ENCODE measurements around the gene TENT4A.

The TENT4A gene

DNA sequence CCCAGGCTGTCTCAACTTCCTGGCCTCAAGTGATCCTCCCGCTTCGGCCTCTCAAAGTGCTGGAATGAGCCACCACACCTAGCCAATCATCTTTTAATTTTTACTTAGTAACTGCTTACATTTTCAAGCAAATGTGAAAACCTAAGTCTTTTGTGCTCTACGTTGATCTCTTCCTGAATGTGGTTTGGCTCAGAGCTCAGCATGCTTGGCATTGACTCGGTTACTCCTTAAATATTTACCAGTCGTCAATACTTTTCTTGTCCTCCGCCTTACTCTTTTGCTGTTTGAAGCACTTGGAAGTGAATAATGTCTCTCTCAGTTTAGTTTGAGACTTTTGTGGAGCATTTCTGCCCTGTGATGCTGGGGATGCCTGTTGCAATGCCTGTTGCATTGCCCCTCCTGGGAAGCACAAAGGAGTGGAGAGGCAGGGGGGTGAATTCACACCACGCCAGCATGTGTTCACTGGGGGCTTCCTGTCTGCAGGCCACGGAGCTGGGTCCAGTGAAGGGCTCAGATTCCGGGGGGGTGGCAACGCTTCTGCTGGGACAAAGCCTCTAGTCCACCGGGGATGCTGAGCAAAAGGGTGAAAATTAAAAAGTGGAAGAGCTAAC lies 13.1 kb upstream of the TENT4A start:
- no peak for DNase-seq (ENCODE audit: low read depth in 3 of 3, low spot score in 1 of 3)

DNA sequence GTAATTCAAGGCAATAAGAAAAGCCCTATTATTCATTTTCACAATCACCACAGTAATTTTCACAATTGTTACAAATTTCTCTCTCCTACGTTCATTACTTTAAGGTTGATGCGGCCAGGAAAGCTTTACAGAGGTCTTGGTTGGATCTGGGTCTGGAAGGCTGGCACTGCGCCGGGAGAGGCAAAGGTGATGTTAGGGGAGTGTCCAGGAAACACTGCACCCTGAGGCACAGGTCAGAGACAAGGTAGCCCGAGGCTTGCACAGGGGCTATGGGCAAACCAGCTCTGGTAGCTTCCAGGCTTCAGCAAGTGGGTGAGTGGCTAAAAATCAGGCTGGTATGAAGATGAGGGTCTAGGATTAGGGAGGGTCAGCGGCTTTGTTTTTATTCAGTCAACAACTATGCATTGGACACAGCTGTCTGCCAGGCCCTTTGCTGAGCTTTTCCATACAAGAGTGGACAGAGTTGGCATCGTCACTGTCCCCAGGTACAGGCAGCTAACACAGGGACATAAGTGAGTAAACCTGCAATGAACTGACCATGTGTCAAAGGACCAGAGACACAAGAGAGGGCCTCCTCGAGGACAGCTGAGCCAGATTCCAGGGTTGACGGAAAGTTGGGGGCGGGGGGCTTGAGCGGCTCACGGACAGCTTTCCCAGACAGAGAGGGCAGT lies 12.4 kb upstream of the TENT4A start:
- no peak for DNase-seq (ENCODE audit: low read depth in 3 of 3, low spot score in 1 of 3)

DNA sequence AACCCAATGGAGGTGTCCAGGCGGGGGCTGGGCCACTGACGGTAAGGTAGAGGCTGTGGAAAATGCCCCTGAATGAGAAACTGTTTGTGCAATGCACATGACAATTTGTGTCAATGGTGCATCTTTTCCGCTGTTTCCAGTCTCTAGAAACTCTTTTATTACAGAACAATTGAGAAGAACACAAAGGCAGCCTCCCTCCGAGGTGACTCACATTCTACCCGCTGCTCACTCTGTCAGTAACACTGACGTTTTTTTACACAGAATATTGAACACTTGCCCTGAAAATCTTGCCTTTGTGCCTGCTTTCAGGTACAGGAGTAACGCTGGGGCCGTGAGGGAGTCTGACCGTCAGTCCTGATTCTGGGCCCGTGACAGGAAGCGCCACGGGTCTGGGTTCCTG lies 11.7 kb upstream of the TENT4A start:
- no peak for DNase-seq (ENCODE audit: low read depth in 3 of 3, low spot score in 1 of 3)

DNA sequence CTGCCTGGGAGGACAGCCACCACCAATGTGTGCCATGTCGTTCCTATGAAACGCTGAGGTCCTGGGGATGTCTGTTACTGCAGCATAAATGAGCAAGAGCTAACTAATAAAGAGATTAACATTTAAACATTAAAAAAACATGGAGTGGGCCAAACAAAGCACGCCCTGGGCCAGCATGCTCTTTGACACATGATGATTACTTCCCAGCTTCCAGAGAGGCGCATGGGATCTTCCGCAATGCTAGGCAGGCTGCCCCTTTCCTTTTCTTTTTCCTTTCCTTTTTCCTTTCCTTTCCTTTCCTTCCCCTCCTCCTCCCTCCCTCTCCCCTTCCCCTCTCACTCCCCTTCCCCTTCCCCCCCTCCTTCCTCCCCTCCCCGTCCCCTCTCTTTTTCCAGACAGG lies 10.6 kb upstream of the TENT4A start:
- DNase-seq (ENCODE audit: low read depth in 3 of 3, low spot score in 1 of 3), result no peak

DNA sequence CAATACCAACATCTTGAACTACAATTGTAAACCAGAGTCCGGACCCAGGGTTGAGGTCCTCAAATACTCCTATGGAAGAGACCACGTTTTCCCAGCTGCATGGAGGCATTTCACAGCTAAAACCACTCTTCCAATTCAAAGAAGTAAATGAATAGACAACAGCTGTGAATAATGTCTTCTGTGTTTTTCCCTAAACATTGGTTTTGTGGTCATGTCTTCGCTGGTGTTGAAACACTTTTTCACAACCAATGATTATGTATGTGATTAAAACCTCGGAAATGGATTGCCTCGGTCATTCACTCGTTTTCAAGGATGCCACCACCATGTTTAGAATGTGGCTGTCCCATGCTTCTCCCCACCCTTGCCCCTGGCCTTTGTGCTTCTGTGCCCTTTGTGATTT lies 9.4 kb upstream of the TENT4A start:
- no peak for DNase-seq (ENCODE audit: low read depth in 3 of 3, low spot score in 1 of 3)

DNA sequence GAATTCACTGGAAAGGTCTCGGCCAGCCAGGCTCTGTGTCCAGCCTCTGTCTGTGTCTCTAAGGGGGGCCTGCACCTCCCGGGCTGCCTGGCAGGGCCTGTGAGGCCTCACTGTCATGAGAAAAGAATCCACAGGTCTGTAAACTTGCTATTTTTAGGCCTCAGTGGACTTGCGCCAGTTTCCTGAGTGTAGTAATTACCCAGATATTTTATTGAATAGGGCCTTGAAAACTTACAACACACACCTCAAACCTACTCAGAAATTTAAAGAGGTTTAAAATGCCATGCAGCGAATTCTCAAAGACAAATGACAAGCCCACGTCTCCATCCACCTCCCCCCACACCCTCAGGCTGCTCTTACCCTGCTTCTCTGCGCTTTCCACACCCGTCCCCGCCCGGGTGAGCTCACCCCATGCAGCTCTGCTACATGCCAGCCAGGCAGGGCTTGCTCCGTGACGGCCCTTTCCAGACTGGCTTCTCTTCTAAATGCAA lies 8.8 kb upstream of the TENT4A start:
- DNase-seq (ENCODE audit: low read depth in 3 of 3, low spot score in 1 of 3), result no peak

DNA sequence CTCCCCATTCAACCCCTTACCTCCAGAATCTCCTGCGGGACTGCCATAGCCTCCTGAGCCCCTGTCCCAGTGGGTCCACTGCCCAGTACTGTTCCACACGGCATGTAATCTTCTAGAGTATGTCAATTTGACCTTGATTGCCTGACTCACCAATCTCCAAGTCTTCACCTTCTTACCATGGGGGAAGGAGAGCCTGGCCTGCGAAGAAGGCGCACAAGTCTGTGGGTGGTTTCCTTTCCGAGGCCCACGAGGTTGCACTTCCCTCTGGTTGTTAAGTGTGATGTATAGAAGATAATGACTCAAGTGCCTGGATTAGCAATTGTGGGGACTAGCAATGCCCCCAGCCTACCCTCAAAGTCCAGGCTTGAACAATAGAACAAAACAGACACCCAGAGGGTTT lies 8.1 kb upstream of the TENT4A start:
- no peak for DNase-seq (ENCODE audit: low read depth in 3 of 3, low spot score in 1 of 3)

DNA sequence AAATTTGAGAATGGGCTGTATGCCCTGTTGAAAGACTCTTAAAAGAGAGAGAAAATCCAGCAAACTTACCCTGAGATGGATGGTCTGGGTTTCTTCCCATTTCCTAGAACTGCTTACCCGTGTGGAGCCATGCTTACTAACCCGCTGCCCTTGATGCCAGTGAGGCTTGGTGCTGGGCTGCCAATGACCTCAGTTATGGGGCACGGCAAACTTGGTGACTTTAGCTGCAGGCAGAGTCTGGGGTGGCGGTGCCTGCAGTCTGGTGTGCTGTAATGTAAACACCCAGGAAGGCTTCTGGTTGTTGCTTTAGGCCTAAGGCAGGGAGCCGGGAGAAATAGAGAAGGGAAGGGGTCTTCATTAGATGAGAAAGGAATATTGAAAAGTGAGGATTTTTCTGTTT lies 7.3 kb upstream of the TENT4A start:
- DNase-seq (ENCODE audit: low read depth in 3 of 3, low spot score in 1 of 3), result no peak

DNA sequence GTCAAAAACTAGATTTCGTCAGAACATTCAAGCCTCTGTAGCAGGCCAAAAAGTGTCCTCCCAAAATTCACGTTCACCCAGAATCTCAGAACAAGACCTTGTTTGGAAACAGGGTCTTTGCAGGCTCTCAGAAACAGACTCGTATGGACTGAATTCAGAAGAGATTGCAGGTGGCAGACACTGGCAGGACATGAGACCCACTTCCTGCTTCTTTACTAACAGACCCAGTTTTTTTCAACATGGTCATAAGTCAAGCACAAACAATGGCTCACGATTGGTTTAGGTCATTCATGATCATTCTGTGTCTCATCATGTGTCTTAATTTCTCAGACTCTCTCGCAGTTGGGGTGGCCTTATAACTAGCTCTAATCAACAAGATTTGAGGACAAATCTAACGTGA lies 5.4 kb upstream of the TENT4A start:
- no peak for DNase-seq (ENCODE audit: low read depth in 3 of 3, low spot score in 1 of 3)

DNA sequence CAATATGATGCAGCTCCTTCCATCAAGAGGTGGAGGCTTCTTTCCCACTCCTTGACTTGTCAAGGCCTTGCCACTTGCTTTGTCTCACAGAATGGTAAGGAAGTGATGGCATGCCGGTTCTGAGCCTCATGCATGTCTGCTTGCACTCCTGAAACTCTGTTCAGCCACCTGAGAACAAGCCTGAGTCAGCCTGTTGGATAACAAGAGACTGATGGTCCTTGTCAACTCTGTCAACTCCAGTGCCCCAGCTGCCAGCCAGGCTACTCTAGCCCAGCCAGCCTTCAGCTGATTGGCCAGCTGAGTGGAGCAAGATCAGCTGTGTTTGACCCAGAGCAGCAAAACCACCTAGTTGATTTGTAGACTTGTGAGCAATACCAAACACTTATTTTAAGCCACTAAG lies 4.4 kb upstream of the TENT4A start:
- no peak for DNase-seq (ENCODE audit: low read depth in 3 of 3, low spot score in 1 of 3)

DNA sequence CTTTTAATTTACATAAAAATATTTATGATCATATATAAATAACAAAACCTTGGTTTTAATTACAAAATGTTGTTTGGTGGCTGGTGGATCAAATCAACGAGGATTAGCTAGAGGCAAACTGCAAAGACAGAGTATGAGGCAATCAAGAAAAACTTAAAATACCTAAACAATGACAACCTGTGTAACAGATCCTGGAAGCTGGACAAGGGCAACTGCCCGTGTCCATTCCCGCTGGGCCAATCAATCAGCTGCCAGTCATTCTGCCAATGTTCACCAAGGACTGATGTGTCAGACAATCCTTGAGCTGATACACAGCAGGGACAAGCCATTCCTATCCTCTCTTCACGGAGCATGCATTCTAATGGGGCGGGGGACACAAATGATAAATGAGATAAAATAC lies 3.2 kb upstream of the TENT4A start:
- no peak for DNase-seq (ENCODE audit: low read depth in 3 of 3, low spot score in 1 of 3)

DNA sequence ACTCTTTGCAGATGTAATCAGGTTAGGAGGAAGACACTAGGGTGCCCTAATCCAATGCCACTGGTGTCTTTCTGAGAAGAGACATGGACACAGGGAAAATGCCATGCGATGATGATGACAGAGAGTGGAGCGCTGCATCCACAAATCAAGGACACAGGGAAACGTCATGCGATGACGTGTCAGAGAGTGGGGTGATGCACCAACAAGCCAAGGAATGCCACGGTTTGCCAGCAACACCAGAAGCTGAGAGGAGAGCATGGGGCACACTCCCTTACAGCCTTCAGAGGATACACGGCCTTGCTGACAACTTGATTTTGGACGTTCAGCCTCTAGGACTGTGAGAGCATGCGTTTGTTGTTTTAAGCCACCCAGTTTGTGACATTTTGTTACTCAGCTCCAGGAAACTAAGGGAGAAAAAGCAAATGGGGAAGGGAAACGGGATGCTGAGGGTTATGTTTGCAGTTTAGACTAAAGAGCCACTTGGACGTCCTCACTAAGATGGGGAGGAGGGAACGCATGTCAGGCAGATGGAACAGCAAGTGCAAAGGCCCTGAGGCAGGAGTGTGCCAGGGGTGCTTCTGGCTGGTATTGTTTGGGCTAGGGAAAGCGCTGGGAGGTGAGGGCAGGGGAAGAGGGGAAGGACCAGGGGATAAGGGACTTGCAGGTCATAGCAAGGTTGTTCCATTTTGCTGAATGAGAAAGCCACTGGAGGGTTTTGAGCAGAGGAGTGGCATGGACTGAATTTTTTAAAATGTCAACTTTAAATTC lies 2.5 kb upstream of the TENT4A start:
- no peak for DNase-seq (ENCODE audit: low read depth in 3 of 3, low spot score in 1 of 3)

DNA sequence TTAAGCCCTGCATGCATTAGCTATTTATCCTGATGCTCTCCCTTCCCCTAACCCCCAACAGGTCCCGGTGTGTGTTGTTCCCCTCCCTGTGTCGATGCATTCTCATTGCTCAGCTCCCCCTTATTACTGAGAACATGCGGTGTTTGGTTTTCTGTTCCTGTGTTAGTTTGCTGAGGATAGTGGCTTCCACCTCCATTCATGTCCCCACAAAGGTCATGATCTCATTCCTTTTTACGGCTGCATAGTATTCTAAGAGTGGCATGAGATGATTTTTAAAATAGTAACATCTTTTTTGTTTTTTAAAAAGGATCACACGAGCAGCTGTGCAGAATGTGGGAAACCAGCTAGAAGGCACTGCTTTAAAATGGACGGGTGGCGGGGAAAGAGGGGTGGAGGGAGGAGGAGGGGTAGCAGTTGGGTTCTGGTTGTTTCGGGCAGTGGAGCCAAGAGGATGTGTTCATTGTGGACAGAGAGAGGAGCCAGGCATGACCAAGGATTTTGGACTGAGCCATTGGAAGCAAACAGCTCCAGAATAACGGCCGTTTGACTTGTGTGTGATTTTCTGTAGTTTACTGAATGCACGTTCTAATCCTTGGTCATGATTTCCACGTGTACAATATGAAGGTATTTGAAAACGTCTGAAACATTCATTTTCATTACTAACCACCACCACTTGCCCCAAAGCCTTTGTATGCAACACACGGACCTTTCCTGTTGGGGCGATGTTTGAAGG lies 1.7 kb upstream of the TENT4A start:
- no peak for DNase-seq (ENCODE audit: low read depth in 3 of 3, low spot score in 1 of 3)

DNA sequence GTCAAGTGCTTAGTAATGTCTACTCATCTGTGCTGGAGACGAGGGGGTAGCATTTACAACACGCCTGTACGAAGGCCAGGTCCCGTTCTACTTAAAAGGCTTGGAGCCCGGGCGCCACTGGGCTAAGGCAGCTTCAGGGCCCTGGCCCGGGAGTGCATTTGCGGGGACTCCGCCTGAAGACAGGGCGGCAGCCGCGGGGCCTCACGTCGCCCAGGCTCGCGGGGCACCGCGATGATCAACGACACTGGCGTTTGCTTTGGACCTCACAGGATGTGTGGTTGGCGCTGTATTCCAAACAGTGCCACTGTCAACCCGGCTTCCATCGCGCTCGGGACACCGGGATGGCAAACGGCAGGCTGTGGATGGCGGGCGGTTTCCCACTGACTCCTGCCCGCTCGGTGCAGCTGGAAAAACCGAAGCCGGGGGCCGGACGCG lies 1.1 kb upstream of the TENT4A start:
- peak in 1 of 3 donors; percentile 29 for DNase-seq (ENCODE audit: low read depth in 3 of 3, low spot score in 1 of 3)

DNA sequence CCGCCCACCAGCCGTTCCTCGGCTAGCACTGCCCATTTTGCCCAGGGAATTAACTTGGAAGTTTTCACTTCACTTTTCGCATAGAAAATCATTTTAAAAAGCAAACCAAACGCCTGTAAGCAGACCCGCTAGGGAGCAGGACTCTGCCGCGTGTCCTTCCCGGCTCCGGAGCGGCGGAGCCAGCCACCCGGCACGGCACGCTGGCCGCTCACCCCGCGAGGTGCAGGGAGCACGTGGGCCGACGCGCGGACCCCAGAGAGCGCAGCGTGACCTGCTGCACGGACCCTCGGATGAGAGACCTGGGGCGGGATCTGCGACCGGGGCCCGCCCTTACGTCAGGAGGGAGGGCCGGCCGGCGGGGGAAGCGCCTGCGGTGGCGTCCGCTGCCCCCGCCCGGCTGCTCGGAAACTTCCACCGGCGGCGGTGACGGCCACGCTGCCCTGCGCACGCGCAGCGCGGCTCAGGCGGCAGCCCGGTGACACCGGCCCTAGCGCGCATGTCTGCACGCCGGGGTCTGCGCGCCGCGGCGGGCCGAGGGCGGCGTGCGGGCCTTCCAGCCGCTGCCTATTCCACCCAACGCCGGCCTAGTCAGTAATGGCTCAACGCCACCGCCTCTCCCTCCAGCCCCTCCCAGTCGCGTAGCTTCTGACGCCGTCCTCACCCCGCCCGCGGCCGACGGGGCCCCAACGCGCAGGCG lies 507 bp upstream of the TENT4A start:
- peak in 2 of 3 donors; percentile 95 for DNase-seq (ENCODE audit: low read depth in 3 of 3, low spot score in 1 of 3)

DNA sequence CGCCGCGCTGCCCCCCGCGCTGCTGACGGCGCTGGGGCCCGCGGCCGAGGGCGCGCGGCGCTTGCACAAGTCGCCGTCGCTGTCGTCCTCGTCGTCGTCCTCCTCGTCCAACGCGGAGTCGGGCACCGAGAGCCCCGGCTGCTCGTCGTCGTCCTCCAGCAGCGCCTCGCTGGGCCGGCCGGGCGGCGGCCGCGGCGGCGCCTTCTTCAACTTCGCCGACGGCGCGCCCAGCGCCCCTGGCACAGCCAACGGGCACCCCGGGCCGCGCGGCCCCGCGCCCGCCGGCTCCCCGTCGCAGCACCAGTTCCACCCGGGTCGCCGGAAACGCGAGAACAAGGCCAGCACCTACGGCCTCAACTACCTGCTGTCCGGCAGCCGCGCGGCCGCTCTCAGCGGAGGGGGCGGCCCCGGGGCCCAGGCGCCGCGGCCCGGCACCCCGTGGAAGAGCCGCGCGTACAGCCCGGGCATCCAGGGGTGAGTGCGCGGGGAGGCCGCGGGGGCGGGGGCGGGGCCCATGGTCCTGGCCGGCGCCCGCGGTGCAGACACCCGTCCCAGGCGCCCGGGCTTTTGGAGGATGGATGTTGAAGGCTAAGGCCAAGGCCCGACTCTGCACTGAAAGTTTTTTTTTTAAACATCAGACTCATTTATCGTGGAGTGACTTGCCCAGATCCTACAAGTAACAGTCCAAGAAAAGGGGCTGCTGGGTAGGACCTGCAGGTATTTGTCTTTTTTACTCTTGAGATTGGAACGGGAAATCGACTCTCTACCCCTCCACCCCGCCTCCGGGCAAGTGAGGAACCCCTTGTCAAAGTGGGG lies 1.2 kb downstream of the TENT4A start:
- peak in 1 of 3 donors; percentile 20 for DNase-seq (ENCODE audit: low read depth in 3 of 3, low spot score in 1 of 3)

DNA sequence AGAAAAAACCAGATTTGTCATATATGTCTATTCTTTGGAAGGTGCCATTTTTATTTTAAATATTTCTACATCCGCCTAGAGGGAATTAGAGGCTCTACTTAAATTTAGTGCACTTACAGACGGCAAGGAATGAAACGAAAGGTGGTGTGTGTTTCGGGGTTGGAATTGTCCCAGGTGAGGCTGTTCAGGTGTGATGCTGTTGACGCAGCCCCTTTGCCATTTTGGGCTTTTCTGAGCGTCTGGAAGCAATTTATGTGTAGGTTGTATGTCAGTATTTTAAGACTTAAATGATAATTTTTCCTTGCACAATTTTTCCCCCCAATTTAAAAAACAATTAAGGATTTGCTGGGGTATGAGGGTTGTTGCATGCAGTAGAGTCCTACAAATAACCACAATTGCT lies 2.0 kb downstream of the TENT4A start:
- no peak for DNase-seq (ENCODE audit: low read depth in 3 of 3, low spot score in 1 of 3)

DNA sequence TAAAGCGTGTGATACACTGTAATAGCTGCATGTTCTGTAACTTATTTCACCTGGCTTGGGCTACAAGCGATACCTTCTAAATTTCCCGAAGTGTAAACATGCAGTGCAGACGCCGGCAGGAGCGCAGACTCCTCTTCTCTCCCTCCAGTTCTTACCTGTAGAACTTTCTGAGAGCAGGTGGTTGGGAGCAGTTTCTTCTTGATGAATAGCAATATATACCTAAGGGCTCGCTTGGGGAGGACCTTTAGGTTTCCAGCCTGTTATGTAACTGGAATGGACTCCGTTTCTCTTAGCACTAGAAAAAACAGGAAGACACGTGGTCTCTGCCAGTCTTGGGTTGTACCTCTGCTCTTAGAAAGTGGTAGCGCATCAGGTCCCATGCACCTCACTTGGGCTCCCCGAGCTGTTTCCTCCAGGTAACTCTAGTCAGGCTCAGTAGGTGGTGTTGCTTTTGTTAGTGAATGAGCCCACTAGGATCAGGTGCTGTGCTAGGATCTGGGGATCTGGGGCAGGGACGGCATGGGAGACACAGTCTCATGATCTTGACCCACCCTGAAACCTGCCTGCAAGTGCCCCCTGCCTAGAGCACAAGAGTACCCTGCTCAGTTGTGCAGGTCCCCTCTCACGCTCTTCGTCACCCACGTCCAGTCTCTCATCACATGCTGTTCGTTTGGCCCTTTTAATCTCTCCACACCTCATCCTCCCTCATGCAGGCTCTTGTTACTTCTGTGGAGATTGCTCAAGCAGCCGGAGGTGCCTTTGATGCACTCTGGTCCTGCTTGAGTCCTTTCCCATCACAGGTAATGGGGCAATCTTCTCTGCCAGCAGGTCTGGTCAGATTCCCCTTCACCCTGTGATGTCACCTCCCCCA lies 2.8 kb downstream of the TENT4A start:
- no peak for DNase-seq (ENCODE audit: low read depth in 3 of 3, low spot score in 1 of 3)

DNA sequence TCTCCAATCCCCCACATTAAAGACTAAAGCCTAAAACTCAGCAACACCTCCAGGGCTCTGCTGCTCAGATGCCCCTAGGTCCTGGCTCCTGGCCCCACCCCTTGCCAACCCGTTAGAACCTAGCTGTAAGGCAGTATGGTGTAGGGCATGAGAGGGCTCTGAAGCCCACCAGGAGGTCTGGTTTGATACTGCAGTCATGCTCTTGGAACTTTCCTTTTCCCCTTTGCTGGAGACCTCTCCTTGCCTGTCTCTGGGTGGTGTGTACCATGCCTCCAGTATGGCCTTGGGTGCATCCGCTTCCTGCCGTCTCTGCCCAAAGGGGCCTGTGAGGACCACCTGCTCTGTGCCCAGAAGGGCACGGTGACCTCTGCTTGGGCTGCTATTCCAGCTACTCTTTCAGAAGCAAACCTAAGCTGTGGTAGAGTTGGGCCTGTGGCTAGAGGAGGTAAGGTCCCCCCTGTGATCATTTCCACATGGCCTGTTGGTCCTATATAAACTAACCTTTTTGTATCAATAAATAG lies 3.5 kb downstream of the TENT4A start:
- no peak for DNase-seq (ENCODE audit: low read depth in 3 of 3, low spot score in 1 of 3)
